Vagina (tissue), 2 donors: ENCODE results near the gene S100A3. TPM values are rescaled to one million over a fixed set of nuclear protein-coding genes. Genes with fewer than 3 reads are reported as not detected.

Experiments
- DNase-seq, 2 donors: peaks; one replicate each; pipeline ENCODE4 v3.0.0-alpha.2; 2017; ENCODE audit errors: extremely low spot score in 2 of 2
- H3K27ac ChIP-seq: fragments of 200-600 bp; sonication (generic); one replicate; pipeline ENCODE4 v1.5.1; 2019
- H3K27me3 ChIP-seq: fragments of 200-600 bp; sonication (generic); one replicate; pipeline ENCODE4 v1.5.1; 2019
- H3K36me3 ChIP-seq, 2 donors: fragments of 200-600 bp; sonication (generic); one replicate each; pipeline ENCODE4 v1.5.1; 2017 to 2019
- H3K4me1 ChIP-seq: fragments of 200-600 bp; sonication (generic); one replicate; pipeline ENCODE4 v1.5.1; 2019
- H3K4me3 ChIP-seq, 2 donors: fragments of 200-600 bp; sonication (generic); 1 replicate in 1 of 2; 2 replicates in 1 of 2; pipeline ENCODE4 v1.5.1; 2016 to 2019
- H3K9me3 ChIP-seq: fragments of 200-600 bp; sonication (generic); one replicate; pipeline ENCODE4 v1.5.1; 2019
- POLR2A ChIP-seq, 2 donors: fragments of 450-650 bp; IDR thresholded peaks; one replicate each; pipeline ENCODE4 v1.6.1; 2017; ENCODE audit warnings: antibody characterized with exemption in 2 of 2, mild to moderate bottlenecking in 2 of 2, moderate library complexity in 2 of 2
- POLR2AphosphoS5 ChIP-seq, 2 donors: sonication (generic); formaldehyde crosslinking; IDR thresholded peaks; one replicate each; pipeline ENCODE4 v1.9.0; 2017; ENCODE audit warnings: antibody characterized with exemption in 2 of 2, mild to moderate bottlenecking in 2 of 2, low read depth in 1 of 2; ENCODE audit not compliant: insufficient read depth in 1 of 2
- intact Hi-C: fragments of 100-400 bp; cut with DNase I; formaldehyde crosslinking; loops from one replicate; pipeline ENCODE4 v1.15.1; 2023
- total RNA-seq: library from RNA; depleted of rRNA; stranded (reverse); fragments of >200 nt; gene quantifications from one replicate; pipeline ENCODE4 v1.2.3, GENCODE V29; 2016
- TF ChIP-seq, protein P1 (sequence below), 3 experiments: fragments of 450-650 bp in 2 of 3; fragments of 200-600 bp in 1 of 3; sonication (generic) in 1 of 3; IDR thresholded peaks; one replicate each; pipeline ENCODE4 v1.5.1; 2017 to 2019; ENCODE audit warnings: antibody characterized with exemption in 3 of 3, mild to moderate bottlenecking in 2 of 3, moderate library complexity in 2 of 3

Gene S100A3
- total RNA-seq, 1 donor from 2014 or later, result 9.6 TPM

DNA sequence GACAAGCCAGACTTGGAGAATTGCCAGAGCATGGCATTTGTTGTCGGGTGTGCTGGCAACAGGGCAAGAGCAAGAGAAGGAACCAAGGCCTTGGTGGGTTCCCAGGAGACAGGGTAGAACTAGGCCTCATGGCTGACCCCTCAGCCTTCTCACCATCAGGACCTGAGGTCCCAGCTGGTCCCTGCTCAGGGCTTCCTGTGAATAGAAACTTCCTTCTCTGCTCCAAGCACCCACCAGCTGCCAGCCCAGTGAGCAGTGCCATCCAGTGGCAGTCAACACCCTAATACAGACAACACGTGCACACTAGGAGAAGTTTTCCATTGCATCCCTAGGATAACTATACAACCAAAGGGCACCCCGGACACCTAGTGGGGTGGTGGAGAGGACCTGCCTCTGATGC lies 36.0 kb downstream of the S100A3 start:
- Histone ChIP-seq H3K4me1 (peaks cover 13% of the 10 kb centered on the region), H3K27me3 (no peaks in the 10 kb centered on the region), H3K4me3 (no peak overlapping the region), H3K27ac (no peak overlapping the region), H3K36me3 (no peaks in the 10 kb centered on the region), H3K9me3 (no peaks in the 10 kb centered on the region)
- TF ChIP-seq POLR2AphosphoS5 (IDR thresholded peaks at IDR 0.05; ENCODE audit: insufficient read depth in 1 of 2, low read depth in 1 of 2), result no peak
- TF ChIP-seq, protein P1, sequence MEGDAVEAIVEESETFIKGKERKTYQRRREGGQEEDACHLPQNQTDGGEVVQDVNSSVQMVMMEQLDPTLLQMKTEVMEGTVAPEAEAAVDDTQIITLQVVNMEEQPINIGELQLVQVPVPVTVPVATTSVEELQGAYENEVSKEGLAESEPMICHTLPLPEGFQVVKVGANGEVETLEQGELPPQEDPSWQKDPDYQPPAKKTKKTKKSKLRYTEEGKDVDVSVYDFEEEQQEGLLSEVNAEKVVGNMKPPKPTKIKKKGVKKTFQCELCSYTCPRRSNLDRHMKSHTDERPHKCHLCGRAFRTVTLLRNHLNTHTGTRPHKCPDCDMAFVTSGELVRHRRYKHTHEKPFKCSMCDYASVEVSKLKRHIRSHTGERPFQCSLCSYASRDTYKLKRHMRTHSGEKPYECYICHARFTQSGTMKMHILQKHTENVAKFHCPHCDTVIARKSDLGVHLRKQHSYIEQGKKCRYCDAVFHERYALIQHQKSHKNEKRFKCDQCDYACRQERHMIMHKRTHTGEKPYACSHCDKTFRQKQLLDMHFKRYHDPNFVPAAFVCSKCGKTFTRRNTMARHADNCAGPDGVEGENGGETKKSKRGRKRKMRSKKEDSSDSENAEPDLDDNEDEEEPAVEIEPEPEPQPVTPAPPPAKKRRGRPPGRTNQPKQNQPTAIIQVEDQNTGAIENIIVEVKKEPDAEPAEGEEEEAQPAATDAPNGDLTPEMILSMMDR (IDR thresholded peaks at IDR 0.05), result no peak
- TF ChIP-seq POLR2A (IDR thresholded peaks at IDR 0.05), result no peak
- intact Hi-C loops, result loop anchor here (5.0 kb wide), 2 partner anchors 54 to 99 kb away; partner anchors contain the start of genes S100A16 and S100A2
- DNase-seq, result peak in 1 of 2 donors; percentile 49

DNA sequence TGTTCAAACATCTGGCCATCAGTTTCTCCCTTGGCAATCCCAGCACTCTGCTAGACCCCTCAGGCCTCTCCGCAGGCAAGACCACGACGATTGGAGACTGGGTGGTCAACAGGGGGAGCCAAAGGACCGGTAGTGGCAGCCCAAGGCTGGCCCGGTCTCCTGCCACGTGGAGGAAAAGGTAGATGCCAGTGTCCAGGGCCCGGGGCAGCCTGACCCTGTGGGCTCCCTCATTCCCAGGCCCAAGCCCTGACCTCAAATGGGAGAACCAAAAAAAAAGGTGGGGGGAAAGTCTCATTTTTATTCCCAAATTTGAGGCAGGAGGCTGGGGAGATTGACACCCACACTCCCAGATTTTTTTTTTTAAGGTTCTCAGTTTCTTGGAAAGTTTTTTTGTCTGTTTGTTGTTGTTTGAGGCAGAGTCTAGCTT lies 38.1 kb downstream of the S100A3 start:
- Histone ChIP-seq H3K9me3 (no peaks in the 10 kb centered on the region), H3K36me3 (no peaks in the 10 kb centered on the region), H3K4me1 (peaks cover 29% of the 10 kb centered on the region), H3K27ac (peak overlapping the region; percentile 61), H3K4me3 (no peak overlapping the region), H3K27me3 (no peaks in the 10 kb centered on the region)
- DNase-seq, result no peak
- intact Hi-C loops, result loop anchor here (5.0 kb wide), 2 partner anchors 56 to 101 kb away; partner anchors contain the start of genes S100A16 and S100A2
- TF ChIP-seq, protein P1 (IDR thresholded peaks at IDR 0.05), result peak; percentile 77 to 93 (median 91)
- no peak for TF ChIP-seq POLR2A (IDR thresholded peaks at IDR 0.05)
- TF ChIP-seq POLR2AphosphoS5 (IDR thresholded peaks at IDR 0.05; ENCODE audit: insufficient read depth in 1 of 2, low read depth in 1 of 2), result peak in 1 of 2 donors; percentile 41

DNA sequence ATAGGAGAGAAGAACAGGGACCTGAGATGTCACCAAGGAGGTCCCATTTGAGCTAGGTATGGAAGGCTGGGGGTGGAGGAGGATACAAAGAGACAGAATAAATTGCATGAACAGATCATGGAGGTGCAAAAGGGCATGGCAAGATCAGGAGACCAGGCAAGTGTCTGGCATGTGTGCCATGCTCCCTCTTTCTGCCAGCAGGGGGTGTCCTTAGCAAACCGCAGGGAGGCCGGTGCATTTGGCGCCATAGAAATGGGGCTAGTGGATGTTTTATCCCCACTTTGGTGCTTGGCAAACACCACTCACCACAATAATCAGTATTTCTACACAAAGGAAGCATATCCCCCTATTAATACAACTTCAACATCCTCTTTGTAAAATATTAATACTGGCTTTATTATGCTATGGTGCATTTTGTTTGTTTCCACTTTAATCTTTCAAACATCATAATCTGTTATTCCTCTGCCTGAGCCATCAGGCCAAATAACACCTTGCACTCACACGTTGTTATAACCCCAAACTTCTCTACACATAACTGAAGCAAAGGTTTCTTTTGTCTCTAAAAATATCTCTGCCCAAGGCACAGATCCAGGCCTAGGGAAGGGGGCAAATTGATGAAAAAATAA lies 39.2 kb downstream of the S100A3 start:
- Histone ChIP-seq H3K27me3 (no peaks in the 10 kb centered on the region), H3K27ac (peak overlapping the region; percentile 61), H3K4me3 (no peak overlapping the region), H3K9me3 (no peaks in the 10 kb centered on the region), H3K4me1 (peaks cover 36% of the 10 kb centered on the region), H3K36me3 (no peaks in the 10 kb centered on the region)
- intact Hi-C loops, result loop anchor here (5.0 kb wide), 2 partner anchors 57 to 102 kb away; partner anchors contain the start of genes S100A16 and S100A2
- TF ChIP-seq POLR2AphosphoS5 (IDR thresholded peaks at IDR 0.05; ENCODE audit: insufficient read depth in 1 of 2, low read depth in 1 of 2) (no peak), POLR2A (IDR thresholded peaks at IDR 0.05) (no peak)
- TF ChIP-seq, protein P1 (IDR thresholded peaks at IDR 0.05), result peak in 1 of 3 experiments; percentile 28
- no peak for DNase-seq

DNA sequence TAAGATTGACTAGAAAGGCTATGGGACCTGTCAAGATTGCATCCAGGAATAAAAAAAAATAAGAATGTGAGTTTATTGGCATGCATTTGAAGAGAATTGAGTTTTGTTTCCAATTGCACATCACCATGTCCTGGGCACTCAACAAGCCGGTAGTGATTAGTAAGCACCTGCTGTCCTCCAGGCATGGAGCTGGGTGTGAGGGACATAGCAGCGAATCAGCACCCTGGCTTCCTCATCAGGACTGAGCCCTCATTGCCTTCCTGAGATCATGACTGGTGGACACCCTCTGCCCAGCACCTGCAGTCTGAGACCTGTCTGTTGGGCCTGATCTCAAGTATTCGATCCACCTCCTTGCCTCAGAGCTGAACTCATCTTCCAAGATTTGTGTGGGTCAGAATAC lies 40.0 kb downstream of the S100A3 start:
- no peak for DNase-seq
- Histone ChIP-seq H3K4me1 (peaks cover 36% of the 10 kb centered on the region), H3K27ac (no peak overlapping the region), H3K9me3 (no peaks in the 10 kb centered on the region), H3K36me3 (no peaks in the 10 kb centered on the region), H3K4me3 (no peak overlapping the region), H3K27me3 (no peaks in the 10 kb centered on the region)
- intact Hi-C loops, result no loop called here
- TF ChIP-seq, protein P1 (IDR thresholded peaks at IDR 0.05), result no peak
- no peak for TF ChIP-seq POLR2A (IDR thresholded peaks at IDR 0.05)
- TF ChIP-seq POLR2AphosphoS5 (IDR thresholded peaks at IDR 0.05; ENCODE audit: insufficient read depth in 1 of 2, low read depth in 1 of 2), result no peak
